Activated CD4-positive, alpha-beta T cell treated with anti-CD3 and anti-CD28 coated beads, Interleukin-2, amount 50 U/mL, for 24 hours (primary cell): Measurements from ENCODE around the gene SDS.

Experiments
- DNase-seq, 2 donors: peaks; one replicate each; pipeline ENCODE4 v3.0.0-alpha.2; 2020; ENCODE audit warnings: low read depth in 1 of 2, low spot score in 1 of 2

The SDS gene

DNA sequence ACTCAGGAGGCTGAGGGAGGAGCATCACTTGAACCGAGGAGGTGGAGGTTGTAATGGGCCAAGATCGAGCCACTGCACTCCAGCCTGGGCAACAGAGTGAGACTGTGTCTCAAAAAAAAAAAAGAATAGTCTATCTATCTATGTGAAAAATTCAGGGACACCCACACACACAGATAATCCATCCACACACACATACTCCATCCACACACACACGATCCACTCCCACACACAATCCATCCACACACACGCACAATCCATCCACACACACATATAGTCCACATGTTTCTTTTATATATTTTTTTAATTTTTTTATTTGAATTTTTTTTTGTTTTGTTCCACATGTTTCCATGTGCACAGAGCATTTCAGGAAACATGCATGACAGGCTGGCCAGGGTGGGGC, 3.3 kb downstream of the SDS start:
- no peak for DNase-seq

DNA sequence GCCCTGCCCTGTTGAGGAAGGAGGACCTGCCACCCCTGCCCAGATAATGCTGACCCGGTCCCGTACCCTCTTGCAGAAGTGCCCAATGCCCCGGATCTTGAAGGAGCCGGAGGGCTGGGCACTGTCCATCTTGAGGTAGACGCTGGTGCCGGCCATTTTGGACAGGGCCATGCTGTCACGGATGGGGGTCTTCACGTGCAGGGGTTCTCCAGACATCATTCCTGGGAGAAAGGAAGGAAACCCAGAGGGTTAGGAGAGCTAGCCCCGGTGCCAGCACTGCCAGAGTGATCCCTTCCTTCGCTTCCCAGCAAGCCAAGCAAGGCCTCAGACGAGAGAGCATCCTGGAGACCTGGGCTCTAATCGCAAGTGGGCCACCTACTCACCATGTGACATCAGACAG, 4.2 kb downstream of the SDS start:
- DNase-seq = no peak

DNA sequence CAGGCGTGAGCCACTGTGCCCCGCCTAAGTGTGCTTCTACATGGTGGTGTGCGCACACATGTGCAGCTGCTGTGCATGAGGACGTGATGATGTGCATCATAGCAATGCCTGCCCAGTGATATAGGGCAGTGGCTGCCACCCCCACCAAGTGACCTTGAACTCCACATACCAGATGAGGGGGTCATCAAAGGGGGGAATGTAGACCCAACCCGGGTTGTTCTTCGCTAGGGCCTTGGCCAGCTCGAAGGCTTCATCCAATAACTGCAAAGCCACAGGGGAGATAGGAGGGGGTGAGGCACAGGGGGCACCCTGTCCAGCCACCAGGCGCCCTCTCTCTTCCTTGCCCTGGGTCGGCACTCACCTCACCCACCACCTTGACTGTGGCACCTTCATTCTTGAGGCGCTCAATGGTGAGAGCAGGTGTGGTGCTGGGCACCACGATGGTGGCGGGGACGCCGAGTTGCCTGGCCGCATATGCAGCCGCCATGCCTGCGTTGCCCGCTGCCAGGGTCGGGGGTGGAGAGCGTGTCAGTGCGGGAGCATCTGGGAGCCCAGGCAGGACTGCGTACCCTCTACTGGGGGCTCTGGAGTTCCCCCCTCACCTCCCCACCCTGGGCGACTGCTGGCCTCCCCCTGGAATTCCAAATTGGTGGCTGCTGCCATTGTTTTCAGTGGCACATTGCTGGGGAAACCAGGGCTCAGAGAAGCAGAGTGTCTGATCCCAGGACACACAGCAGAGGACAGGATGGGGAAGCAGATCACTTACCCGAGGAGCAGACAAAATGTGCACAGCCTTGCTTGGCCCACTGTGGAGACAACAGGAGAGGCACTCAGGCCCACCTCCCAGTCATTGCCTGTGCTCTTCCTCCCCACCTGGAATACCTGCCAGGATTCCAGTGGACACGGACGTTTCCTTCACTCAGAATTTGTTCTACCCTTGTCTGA, 5.1 kb downstream of the SDS start:
- DNase-seq = no peak

DNA sequence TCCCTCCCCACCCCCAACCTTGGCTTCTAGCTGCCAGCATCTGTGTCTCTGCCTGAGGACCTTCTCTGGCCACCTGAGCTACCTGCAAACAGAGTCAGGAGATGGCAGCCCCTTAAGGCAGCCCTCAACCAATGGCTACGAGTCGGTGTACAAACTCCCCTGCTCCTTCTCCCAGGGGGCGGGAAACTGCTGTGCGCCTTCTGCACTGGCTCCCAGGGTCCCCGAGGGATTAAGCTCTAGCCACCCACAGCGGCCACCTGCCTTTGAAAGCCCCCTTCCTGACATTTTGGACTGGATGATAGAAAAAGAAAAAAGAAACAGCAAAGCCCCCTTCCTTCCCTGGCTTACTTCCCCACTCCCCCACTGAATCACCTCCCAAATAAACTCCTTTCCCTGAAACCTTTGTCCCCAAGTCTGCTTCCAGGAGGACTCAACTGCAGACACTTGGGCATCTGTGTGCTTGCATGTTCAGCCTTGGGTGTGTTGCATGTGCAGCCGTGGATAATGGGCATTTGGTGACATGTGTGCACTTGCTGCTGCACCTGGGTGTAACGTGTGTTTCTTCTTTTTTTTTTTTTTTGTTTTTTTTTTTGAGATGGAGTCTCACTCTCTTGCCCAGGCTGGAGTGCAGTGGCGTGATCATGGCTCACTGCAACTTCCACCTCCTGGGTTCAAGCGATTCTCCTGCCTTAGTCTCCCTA, 6.0 kb downstream of the SDS start:
- DNase-seq = no peak

DNA sequence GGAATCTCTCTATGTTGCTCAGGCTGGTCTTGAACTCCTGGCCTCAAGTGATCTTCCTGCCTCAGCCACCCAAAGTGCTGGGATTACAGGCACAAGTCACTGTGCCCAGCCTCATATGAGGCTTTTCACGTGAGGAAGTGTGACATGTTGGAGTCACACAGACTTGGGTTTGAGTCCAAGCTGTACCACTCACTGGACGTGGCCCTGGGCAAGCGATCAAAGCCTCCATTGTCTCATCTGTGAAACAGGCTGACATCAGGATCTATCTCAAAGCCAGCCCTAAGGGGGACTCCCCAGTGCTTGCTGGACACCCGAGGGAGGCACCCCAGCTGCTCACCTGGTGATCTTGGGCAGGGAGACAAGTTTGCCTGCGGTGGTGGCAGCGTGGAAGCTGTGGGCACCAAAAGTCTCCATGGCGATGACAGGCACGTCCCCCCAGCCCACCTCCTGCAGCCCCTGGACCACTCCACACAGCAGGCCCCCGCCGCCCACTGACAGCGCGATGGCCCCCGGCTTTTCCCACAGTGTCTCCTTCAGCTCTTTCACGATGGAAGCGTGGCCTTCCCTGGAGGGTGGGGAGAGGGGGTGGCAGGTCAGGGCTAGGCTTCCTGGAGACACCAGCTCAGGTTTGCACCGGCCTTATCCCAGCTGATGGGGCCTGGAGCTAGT, 6.7 kb downstream of the SDS start:
- DNase-seq = no peak

DNA sequence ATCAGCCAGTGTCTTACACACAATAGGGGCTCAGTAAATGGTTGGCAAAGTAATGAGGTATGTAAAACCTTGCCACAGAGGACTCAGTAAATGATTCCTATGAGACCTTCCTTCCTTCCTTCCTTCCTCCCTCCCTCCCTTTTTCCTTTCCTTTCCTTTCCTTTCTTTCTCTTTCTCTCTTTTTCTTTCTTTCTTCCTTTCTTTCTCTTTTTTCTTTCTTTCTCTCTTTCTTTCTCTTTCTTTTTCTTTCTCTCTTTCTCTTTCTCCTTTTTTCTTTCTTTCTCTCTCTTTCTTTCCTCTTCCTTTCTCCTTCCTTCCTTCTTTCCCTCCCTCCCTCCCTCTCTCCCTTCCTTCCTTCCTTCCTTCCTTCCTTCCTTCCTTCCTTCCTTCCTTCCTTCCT, 7.5 kb downstream of the SDS start:
- DNase-seq = no peak

DNA sequence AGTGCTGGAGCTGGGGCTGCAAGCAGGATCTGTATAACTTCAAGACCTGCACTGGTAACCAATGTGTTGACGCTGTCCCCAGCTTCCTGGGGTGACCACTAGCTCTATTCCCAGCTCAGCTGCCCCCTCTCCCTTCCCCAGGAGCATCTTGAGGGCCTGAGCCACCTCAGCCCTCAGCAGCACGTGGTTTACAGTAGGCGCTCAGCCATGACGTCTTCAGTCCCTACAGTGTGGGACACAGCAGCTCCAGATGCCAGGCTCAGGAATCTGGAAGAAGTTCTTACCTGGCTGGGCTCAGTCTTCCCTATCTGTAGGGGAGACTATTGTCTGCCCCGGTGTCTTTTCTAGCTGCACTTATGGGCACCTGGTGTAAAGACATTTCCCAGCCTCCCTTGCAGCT, 8.6 kb downstream of the SDS start:
- DNase-seq = no peak

DNA sequence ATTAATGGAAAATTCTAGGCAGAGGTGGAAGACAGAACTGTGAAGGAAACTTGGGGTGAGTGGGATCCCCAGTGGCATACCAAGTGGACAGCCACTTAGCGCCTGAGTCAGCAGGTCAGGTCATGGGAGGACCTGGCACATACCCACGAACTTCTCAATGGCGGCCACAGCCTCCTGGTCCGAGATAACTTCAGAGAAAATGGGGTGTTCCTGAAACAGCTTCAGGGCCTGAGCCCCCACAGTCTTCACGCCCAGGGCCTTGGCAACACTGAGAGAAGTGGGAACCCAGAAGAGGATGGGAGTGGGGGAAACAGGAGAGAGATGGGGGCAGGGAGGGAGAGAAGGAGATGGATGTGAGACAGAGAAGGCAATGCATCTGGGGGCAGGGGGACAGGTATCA, 9.9 kb downstream of the SDS start:
- DNase-seq = no peak

DNA sequence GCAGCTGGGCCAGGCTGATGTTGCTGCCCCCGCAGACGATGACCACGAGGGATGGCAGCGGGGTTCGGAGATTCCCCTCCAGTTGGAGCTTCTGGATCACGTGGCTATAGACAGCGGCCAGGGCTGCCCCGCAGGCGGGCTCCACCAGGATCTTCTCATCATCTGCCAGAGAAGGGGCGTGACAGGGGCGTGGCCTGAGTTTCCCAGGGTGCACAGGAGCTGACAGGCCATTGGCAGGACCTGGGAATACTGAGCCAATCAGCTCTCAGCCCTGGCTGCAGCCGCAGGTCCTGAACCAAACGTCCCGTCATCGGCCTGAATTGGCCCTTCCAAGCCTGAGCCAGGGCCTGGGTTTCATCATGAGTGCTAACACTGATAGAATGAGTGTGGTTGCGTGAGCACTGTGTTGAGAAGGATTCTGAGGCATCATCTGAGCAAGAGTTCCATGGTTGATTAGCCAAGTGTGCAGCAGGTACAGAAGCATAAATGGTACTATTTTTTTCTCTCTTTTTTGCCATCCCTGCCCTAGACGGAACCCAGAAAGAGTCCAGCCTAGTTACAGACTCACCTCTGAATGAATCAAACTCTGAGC, 10.6 kb downstream of the SDS start:
- DNase-seq = no peak

DNA sequence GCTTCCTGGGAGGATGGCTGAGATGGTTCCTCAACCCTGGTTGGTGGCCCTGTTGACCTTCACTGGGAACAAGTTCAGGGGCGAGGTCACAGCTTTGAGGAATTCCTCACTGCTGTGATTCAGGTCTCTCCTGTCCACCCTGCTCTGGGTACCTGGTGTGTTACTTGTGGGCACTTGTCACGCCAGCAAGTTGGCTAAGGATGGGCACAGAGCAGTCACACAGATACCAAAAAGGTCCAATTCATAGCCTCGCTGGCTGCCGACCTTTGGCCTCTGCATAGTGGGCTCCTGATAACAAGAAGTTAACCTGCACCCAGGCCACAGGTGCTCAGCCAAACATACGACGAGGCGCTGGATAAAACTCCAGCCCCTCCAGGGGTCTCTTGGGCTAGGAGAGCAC, 11.2 kb downstream of the SDS start:
- DNase-seq = no peak

DNA sequence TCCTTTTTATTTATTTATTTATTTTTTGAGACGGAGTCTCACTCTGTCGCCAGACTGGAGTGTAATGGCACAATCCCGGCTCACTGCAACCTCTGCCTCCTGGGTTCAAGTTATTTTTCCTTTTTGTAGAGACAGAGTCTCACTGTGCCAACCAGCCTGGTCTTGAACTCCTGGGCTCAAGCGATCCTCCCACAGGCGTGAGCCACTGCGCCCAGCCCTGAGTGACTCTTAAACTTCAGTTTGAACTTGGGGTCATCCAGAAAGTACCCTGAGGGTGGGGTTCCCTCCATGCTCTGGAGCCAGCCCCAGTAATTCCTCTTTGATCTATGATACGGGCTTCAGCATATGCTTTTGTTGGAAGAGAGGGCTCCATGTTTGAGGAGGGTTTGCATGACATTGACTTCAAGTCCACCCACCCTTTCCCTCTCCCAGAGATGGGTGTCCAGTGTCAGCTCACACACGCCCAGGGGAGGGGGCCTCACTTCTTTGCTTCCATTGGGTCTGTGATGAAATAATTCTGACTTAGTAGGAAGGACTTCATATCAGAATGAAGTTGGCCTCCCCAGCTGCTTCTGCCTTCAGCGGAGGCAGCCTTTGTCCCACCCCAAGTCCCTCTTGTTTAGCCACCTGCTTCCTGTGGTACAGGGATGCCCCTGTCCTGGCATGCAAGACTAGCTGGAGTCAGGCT, 11.9 kb downstream of the SDS start:
- no peak for DNase-seq

DNA sequence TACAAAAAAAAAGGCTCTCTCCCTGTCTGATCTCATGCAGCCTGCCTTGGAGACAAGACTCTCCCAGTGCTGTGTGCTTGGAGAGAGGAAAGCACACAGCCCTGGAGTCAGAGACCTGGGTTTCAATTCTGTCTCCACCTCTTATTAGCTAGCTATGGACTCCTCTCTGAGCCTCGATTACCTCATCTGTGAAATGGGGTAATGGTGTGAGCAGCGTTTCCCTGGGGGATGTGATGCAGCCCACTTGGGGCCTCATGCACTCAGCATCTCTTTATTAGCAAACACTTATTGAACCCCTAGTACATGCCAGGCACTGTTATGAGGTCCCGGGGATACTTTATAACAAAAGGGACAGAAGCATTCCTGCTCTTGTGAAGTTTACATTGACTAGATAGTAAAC, 12.5 kb downstream of the SDS start:
- no peak for DNase-seq

DNA sequence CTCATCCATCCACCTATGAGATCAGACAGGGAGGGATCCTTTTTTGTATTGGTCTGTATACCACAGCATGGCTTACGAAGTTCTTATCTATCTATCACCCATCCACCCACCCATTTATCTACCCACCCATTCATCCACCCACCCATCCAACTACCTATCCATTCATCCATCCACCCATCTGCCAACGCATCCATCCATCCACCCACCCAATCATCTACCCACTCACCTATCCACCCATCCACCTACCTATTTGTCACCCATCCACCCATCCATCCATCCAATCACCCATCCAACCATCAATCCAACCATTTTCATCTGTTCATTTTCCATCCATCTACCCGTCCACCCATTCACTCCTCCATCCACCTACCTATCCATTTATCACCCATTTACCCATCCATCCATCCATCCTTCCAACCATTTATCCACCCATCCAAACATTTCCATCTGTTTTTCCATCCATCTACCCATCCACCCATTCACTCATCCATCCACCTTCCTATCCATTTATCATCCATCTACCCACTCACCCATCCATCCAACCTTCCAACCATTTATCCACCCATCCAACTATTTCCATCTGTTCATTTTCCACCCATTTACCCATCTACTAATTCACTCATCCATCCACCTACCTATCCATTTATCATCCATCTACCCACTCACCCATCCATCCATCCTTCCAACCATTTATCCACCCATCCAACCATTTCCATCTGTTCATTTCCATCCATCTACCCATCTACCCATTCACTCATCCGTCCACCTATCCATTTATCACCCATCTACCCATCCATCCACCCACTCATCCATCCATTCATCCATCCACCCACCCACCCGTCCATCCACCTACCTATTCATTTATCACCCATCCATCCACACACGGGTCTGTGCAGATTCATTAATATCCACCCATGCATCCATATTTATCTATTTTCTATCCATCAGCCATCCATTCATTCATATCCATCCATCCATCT, 13.3 kb downstream of the SDS start:
- no peak for DNase-seq

DNA sequence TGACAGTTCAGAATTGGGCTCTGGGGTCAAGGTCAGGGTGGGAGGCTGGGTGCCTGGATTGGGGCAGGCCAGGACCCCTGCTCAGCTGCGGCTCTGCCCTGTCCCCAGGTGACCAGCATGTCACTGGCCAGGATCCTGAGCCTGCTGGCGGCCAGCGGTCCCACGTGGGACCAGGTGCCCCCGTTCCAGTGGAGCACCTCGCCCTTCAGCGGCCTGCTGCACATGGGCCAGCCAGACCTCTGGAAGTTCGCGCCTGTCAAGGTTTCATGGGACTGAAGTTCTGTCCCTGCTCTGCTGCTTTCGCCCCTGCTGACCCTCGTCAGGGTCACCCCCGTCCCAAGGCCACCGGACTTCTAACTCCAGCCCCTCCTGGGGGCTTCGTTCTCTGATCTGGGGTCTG, 15.3 kb downstream of the SDS start:
- no peak for DNase-seq

DNA sequence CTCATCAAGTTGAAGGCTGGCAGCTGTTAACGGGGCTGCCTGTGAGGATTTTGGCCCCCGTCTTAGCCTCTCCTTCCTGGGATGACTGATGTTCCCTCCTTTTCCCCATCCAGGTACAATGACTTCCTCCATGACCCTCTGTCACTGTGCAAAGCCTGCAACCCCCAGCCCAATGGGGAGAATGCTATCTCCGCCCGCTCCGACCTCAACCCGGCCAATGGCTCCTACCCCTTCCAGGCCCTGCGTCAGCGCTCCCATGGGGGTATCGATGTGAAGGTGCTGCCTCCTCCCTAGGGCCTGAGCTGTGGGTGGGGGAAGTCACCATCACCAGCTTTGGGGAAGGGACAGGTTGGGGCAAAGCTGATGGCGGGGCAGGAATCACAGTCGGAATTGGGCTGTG, 16.1 kb downstream of the SDS start:
- DNase-seq = no peak

DNA sequence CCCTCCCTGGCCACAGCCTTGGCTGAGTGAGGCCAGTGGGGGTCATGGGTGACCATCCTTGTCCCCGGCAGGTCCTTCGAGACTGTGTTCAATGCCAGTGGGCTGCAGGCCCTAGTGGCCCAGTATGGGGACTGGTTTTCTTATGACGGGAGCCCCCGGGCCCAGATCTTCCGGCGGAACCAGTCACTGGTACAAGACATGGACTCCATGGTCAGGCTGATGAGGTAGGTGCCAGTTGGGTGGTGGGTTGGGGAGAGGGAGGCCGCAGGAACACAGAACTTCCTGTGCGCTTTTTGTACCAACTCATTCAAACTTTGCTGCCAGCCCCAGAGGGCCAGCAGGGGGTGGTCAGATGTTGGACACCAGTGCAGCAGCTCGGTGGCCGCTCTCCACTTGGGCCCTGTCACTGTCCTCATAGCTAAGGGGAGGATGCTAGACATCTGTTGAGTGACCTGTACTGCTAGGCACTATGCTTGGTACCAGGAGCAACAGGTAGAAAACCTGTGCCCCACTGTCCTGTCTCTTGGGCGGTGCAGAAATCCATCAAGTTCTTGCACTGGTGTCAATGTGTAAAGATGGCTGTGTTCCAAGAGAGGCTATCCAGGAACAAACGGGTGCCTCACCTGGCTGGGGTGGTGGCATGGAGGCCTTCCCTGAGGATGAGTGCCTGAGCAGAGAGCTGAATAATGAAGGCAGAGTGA, 16.7 kb downstream of the SDS start:
- DNase-seq = no peak

DNA sequence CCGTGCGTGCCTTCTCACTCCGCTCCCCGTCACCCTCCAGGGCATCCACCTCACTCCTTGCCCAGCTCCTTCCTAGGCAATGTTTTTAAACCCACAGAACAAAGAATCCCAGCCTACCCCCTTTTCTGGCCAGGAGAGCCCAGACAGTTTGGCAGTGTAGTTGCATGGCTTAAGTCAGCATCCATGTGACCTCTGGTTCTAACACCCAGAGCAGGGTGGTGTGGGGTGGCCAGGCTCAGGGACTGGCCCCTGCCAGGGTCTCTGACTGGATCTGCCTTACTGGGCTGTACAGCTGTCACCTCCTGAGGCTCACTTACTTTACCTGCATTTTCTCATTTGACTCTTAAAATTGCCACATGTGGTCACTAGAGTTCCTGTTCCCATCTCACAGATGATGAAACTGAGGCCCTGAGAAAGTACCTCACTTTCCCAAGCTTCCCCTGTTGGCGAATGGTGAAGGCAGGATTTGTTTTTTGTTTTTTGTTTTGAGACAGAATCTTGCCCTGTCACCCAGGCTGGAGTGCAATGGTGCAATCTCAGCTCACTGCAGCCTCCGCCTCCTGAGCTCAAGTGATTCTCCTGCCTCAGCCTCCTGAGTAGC, 18.3 kb downstream of the SDS start:
- no peak for DNase-seq

DNA sequence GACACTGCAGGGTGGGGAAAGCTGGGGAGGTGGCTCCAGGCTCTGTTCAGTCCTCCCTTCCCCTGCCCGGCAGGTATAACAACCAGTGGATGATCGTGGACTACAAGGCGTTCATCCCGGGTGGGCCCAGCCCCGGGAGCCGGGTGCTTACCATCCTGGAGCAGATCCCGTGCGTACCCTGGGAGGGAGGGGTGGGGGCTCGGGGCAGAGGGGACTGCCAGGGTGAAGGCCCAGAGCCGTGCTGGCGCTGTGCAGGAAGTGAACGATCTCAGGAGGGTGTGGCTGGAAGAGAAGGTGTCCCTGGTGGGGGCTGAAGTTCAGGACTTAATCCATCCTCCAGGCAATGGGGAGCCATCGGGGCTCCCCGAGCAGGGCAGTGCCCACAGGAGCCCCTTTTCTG, 18.9 kb downstream of the SDS start:
- no peak for DNase-seq

DNA sequence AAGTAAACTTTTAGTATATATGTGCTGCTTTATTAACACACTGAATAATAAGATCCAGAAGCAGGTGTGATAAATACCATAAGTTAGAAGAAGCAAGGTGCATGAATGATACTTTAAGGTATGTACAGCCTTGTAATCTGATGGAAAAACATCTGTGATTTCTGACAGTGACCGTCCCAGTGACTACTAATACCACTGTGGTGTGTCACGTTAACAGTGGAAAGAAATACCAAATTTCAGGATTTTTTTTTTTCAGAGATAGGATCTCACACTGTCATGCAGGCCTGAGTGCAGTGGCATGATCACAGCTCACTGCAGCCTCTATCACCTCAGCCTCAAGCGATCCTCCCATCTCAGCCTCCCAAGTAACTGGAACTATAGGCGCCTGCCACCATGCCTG, 21.5 kb downstream of the SDS start:
- DNase-seq = no peak
